HG02610 (cell line): ENCODE data around the gene IQCC.
"Not testable (repeated sequence)": the region's sequence is repeated elsewhere in the genome, so short reads cannot be mapped to it uniquely, and the experiment has no call there.

Source experiments
- ATAC-seq: cut with Tn5 transposase; IDR thresholded peaks from one replicate; pipeline ENCODE4 v1.9.1; 2021; ENCODE audit warnings: mild to moderate bottlenecking, moderate library complexity; ENCODE audit not compliant: unreplicated experiment

Gene IQCC

DNA sequence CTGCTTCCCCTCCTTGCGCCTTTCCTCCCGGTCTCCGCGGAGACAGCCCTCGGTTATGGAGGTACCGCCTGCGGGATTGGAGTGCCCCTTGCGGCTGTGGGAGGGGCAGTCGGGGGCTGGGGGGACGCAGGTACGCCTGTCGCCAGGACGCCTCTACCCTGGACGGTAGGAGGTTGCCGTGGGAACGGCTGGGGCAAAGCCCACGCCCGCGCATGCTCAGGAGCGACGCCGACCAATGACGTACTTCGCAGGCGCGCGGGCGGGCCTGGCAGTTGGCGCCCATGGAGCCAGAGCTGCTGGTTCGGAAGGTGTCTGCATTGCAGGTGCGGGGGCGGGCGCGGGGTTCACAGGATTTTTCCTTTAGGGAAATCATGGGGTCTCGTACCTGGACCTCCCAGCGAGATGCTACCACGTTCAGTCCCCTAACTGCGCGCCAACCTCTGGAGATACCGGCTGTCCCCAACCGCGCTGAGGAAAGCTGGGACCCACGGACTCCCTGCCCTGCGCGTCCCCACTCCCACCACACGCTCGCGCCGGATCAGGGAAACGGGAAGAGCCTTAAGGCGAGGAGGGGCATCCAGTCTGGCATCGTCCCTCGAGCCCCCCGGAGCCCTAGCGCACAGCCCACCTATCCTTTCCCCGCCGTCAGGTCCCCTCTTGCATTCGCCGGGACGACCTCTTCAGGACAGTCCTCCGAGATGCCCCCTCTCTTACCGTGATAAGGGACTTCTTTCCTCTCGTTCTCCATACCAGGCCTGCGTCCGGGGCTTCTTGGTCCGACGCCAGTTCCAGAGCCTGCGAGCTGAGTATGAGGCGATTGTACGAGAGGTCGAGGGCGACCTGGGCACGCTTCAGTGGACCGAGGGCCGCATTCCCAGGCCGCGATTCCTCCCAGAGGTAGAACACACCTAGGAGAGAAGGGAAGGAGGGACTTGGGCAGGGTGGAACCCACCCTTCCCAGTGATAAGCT lies at the start of gene IQCC:
TSS of gene IQCC (plus strand) at position 271 of the 970 bp plus-strand sequence. CDS start at position 282, 11 bp downstream.
- ATAC-seq: peak; percentile 38

DNA sequence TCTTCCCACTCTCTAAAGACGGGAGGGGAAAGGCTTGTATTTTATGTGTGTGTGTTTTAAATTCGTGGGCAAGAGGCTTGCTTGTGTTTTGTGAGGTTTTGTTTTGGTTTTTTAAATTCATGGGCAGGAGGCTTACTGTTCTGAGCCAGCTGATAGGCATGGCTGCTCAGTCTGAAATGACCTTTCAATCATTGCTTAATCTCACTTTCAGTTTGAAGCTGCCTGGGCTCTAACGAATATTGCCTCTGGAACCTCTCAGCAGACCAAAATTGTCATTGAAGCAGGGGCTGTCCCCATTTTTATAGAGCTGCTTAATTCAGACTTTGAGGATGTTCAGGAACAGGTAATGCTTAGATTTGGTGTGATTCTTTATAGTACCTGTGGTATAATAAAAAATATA lies 46.3 kb upstream of the IQCC start:
- ATAC-seq: no peak

DNA sequence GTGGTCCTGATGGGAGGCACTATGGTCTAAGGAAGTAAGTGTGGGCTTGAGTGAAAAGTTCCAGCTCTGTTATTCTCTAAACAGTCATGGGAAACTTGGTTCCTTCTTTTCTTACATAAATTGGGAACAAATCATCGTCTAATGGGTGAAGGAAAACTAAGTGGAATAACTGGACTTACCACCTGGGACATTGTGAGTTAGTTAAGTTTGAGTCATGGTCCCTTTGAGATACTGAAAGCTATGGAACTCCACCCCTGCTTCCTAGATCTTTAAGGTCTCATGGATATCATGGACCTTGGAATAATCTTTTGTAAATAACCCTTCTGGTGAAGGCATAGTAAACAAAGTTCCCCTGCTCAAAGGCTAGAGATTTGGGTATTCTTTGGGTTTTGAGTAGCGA lies 42.1 kb upstream of the IQCC start:
- ATAC-seq: no peak

DNA sequence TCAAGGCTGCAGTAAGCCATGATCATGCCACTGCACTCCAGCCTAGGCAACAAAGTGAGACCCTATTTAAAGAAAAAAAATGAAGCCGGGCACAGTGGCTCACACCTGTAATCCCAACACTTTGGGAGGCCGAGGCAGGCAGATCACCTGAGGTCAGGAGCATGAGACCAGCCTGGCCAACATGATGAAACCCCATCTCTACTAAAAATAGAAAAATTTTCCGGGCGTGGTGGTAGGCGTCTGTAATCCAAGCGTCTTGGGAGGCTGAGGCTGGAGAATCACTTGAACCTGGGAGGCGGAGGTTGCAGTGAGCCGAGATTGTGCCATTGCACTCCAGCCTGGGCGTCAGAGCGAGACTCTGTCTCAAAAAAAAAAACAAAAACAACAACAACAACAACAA lies 39.8 kb upstream of the IQCC start:
- ATAC-seq: not testable (repeated sequence)

DNA sequence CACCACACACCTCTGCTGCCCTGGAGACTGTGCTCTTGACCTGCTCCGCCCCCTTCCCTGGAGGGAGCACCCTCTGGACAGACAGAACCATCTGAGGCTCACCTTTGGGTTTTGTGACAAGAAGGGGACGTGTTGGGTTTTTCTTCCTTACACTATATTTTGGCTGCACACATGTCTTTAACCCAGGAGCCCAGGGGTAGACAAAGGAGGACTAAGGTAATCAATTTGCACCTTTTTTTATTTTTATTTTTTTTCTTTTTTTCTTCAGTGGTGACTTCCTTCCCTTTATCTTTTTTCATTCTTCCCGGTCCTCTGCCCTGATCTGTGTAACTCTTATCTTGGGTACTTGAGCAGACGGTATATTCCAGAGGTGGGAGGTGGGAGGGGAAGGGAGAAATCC lies 34.5 kb upstream of the IQCC start:
- ATAC-seq: no peak

DNA sequence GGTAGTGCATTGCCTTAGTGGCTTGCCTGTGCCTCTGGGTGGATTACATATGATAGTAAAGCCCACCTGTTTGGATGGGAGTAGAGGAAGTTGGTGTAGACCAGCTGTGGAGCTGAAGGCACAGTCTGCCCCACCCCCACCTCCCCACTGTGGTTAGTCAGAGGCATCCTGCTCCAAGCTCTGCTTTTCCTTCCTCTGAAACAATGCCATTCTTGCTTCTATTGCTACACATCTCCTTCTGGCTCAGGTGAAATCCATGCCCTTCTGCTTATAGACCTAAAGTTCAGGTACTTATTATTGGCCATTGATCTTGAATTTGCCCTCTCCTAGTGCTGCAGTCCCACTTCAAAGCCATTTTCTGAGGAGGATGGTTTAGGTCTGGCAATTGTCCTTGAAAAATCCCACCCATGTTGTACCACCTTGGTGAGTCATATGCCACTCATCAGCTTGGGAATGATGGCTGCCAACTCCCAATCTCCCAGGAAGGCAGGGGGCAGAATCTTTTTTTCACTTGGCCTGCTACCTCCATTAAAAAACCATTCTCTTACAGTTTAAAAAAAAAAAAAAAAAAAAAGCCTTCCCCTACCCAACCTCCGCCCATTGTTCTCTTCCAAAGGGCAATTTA lies 32.7 kb upstream of the IQCC start:
- no peak for ATAC-seq

DNA sequence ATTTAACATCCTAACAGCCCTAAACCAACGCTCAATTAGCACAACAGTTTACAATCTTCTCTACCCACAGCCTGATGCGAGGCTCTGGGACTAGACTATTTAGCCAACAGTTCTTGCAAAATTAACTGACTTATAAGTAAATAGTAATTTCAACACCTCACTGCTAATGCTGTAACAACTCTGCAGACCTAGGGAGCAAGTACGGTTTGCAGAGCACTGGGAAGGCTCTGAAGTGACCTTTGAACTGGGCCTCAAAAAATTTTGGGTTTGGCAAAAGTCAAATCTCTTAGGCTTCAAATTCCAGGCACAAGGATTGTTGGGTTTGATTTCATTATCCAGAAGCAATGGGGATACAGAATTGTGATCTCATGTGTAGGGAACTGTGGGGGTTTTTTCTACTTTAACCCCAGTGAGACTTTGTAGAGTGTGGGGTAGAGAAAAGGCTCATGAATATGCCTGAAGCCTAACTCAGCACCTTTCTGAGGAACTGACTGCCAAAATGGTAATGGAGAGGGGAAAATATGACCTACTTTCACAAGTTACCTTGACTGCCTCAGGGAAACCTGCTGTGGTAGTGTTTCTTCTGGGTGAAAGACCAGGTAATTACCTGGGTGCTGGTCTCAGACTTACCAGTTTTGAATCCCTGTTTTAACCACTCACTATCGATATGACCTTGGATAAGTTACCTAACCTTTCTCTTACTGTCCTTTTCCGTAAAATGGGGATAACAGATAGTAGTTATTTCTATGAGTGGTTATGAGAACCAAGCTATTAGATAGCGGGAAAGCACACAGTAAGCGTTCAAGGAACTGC lies 26.9 kb upstream of the IQCC start:
- no peak for ATAC-seq

DNA sequence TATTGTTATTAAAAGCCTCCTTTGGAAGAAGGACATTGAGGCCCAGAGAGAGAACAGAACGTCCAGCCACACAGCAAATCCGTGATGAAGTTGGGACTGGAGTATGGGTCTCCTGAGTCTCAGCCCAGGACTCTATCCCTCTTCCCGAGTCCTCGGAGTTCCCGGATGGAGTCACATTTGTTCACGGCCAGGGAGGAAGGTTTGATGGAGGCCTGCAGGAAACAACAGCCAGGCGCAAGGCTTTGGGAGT lies 26.4 kb upstream of the IQCC start:
- ATAC-seq: no peak

DNA sequence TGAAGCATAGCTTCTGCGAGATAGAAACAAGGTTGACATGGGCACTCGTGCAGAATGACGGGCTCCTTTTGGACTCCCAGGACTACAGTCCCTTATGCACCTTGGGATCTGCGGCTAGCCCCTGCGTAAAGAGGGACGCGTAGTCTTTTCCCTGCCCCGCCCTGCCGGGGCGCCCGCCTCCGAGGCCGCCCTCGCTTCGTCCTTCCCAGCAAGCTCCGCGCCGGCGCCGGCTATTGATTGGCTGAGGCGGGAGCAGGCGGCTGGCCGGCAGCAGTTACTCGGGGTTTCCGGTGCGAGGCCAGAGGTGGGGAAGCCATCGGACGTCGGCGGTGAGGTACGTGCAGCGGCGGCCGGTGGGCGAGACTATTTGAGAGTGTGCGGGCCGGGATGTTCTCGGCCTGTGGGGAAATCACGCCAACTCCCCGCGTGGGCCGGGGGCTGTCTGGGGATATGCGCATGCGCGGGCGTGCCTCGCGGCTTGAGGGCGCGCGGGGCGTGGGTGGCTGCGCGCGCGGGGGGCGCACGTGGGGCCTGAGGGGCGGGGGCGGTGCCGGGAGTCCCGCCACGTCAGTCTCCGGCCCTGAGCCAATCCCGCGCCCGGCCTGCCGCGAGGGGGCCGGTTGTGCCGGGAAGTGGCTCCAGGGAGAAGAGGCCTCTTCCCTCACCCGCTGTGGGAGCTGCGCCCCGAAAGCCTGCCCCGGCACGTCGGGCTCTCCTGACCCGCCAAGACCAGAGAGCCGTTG lies 25.9 kb upstream of the IQCC start, which contains the start of gene TXLNA:
TSS of gene TXLNA (plus strand) at position 233 of the 743 bp plus-strand sequence. CDS start 671 bp downstream, outside the sequence.
- ATAC-seq: peak; percentile 84

DNA sequence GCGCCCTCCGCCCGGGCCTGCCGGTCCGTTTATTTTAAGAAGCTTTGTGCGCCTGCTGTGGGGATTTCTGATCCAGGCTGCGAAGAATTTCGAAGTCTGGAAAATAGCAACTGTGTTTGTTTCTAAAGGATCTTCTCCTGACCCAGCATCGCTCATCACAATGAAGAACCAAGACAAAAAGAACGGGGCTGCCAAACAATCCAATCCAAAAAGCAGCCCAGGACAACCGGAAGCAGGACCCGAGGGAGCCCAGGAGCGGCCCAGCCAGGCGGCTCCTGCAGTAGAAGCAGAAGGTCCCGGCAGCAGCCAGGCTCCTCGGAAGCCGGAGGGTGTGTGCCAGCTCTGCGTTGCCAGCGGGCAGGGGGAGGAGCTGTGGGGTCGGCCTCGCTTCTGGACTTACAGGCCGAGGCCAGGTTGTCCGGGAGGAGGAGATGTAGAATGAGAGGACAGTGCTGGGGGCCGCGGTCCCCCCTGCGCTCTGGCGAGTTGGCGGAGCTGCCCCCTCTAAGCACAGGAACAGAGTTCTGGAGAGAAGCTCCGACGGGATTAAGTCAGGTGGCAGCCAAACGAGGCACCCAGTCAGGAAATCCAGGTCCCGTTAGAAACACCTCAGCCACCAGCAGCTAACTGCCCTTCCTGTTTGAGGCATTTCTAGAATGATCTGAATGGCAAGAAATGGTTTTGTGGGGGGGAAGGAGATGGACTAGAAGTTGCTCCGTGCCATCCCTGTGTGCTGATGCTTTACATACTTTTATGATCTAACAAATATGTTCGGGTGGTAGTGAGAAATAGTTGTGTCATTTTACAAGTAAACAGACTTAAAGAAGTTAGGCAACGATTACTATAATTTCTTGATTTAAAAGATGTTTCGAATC lies 25.0 kb upstream of the IQCC start:
- no peak for ATAC-seq

DNA sequence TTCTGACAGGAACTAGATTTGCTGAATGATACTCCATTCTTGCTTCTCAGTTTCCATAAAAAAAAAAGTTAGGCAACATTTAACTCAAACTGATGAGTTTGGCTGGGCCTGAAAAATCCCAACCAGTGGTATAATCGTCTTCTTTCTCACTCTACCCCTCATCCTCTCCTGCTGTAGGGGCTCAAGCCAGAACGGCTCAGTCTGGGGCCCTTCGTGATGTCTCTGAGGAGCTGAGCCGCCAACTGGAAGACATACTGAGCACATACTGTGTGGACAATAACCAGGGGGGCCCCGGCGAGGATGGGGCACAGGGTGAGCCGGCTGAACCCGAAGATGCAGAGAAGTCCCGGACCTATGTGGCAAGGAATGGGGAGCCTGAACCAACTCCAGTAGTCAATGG lies 24.4 kb upstream of the IQCC start:
- no peak for ATAC-seq

DNA sequence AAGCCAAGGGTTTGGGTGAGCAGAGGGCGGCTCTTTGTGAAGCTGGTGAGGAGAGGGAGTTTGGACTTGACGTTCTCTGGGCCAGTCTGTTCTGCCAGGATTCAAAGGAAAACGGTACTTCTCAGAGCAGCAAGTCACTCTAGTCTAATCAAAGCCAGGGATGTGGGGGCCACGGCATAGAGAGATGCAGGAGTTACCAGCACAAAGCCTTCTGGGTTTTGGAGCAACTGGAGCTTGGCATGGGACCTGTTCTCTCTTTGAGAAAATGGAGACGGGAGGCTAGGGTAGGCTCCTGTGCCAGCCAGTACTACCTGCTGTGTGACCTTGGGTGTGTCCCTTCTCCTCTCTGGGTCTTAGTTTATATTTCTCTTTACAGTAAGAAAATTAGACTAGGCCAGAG lies 23.9 kb upstream of the IQCC start:
- ATAC-seq: no peak

DNA sequence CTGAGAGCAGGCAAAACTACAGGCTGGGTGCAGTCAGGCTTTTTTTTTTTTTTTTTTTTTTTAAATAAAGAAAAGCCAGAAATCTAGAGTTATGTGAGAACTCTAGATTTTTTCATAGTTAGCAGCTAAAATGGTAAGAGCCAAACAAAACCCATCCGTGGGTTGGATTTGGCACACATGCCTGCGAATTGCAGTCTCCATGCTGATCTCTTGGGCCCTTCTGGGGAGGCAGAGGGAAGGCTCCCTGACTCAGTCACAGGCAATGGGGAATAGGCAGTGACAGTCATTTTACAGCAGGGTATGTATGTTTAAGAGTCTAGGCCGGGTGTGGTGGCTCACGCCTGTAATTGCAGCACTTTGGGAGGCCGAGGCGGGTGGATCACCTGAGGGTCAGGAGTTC lies 23.4 kb upstream of the IQCC start:
- ATAC-seq: no peak

DNA sequence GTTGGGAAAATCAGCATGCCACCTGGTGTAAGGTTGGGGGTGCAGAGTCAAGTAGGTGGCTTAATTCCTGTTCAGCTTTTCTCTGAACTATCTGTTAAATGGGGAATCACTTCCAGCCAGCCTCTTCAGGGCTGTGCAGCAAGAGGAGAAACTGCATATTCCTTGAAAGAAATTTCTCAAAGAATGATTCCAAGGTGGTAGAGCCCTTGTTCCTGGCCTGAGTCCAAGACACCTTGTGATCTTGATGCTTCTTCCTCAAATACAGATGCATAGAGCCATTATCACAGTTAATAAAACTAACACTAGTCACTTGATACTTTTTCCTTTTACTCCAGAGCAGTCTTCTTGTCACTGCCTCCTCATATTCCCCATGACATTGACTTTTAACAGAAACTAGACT lies 20.8 kb upstream of the IQCC start:
- no peak for ATAC-seq

DNA sequence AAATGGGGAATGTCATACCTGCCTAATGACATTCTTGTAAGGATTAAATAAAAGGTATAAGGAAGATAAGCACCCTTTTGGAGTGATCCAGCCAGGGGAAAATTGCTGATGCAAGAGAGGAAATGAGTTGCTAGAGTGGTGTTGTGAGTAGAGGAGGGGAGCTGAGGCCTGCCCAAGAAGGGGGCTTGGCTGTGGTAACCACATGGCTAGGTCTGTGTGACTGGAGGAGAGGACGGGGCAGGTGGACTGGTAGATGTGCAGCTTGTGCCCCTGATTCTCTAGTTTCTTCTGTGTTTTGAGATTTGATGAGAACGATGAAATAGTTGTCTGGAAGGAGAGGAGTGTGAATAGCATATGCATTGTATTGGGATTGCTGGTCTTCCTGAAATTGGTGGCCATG lies 19.4 kb upstream of the IQCC start:
- no peak for ATAC-seq

DNA sequence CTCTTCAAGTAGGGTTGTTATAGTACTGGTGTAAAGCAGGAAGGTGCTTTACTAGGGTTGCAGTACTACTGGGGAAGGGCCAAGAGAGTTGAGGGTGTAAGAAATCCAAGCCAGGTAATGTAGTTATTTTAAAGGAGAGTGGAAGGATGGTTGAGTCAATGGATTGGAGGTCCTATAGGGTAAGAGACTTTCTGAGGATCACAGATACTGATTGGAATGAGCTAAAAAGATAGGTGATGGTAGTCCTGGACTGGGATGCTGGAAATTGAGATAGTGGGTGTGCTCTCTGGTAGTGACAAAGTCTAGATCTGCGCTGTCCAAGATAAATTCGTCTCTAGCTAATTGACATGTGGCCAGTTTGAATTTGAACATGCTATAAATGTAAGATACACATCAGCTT lies 19.0 kb upstream of the IQCC start:
- no peak for ATAC-seq

DNA sequence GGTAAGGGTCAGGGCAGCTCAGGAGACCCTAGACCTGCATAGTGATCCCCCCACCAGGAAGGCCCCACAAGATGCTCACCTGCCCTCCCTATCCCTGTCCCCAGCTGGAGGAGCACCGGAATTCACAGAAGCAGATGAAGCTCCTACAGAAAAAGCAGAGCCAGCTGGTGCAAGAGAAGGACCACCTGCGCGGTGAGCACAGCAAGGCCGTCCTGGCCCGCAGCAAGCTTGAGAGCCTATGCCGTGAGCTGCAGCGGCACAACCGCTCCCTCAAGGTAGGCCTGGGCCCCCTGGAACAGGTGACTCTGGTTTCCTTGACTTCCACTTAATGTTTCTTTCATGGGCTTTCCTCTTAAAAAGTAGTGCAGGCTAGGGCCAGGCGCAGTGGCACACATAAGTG lies 17.6 kb upstream of the IQCC start:
- ATAC-seq: no peak

DNA sequence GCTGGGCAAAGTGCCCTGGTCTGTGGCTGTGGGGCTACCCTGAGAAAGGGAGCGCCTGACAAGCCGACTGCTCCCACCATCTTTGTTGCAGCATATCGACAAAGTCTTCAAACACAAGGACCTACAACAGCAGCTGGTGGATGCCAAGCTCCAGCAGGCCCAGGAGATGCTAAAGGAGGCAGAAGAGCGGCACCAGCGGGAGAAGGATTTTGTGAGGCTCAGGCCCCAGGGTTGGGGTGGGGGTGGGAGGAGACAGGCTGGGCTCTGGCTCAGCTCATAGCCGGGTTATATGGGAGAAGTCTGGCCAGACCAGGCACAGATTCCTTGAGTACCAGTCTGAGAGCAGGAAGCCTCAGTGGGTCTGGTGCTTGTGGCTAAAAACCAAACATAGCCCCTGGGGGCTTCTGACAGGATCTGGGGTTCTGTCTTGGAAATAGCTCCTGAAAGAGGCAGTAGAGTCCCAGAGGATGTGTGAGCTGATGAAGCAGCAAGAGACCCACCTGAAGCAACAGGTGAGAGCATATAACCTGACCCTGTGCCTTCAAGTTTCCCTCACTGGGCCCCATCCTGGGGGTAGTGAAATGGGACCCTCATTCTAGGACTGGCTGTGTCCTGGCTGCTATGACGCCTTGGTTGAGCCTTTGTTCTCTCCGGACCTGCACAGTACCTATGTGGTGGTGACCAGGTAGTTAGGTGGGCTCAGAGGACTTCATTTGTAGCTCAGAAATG lies 13.1 kb upstream of the IQCC start:
- no peak for ATAC-seq

DNA sequence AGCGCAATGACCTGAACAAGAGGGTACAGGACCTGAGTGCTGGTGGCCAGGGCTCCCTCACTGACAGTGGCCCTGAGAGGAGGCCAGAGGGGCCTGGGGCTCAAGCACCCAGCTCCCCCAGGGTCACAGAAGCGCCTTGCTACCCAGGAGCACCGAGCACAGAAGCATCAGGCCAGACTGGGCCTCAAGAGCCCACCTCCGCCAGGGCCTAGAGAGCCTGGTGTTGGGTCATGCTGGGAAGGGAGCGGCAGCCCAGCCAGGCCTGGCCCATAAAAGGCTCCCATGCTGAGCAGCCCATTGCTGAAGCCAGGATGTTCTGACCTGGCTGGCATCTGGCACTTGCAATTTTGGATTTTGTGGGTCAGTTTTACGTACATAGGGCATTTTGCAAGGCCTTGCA lies 10.5 kb upstream of the IQCC start:
- no peak for ATAC-seq
